ENCODE data around the gene UBXN1.
"Not testable (repeated sequence)": the region's sequence is repeated elsewhere in the genome, so short reads cannot be mapped to it uniquely, and the experiment has no call there.

UBXN1 gene

GRCh38 chr11:62708392-62708791 lies 29.5 kb upstream of the UBXN1 start:
- no peak for FAIRE-seq

DNA sequence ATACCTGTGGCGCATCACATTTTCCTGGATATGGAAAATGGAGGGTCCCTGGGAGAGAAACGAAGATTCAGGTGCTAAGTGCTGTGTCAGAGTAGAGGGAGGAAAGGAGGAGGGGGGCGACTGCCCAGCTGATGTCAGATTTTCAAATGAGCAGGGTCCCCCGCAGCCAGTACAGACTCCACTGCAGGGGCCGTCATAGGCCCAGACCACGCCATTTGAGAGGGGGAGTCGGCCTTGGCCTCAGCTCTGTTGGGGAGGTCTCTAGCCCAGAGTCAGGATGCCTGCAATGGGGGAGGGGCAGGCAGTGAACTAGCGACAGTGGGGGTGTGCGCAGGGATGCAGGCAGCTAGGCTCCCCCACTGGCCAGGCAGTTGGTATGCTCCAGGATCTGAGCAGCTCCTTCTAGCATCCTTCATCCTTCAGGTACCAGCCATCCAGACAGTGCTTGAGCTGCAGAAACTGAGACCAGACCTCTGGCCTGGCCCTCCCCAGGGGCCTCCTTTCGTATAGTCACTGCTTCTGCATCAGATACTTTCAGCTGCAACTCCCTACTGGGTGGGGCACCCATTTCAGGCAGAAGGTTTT lies 28.5 kb upstream of the UBXN1 start, which contains the start of the genes BSCL2 and GNG3:
TSS of gene BSCL2 (minus strand) at position 148 of the 585 bp plus-strand sequence. CDS start 229 bp downstream, outside the sequence.
TSS of gene GNG3 (plus strand) at position 400 of the 585 bp plus-strand sequence. CDS start 620 bp downstream, outside the sequence.
- FAIRE-seq, result no peak

DNA sequence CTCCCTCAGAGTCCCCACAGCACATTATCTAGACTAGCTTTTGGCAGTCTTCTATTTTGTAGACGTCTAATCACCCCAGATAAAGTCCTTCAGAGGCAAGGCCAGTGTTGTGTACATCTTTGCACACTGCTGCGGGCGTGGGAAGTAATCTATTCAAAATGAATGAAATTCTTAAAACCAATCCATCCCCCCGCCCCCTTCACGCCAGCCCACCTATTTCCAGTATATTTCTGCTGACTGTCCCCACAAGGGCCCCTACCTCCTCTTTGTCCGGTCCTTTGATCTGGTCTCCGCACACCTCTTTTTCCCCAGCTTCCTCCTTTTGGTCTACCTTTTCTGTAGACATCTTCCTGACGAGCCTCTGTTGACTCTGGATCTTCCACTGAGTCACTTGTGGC lies 28.0 kb upstream of the UBXN1 start:
- FAIRE-seq, result no peak

- no peak for FAIRE-seq
Observed at GRCh38 chr11:62705880-62706849, 27.3 kb upstream of the UBXN1 start.

GRCh38 chr11:62705413-62705812 lies 26.5 kb upstream of the UBXN1 start:
- FAIRE-seq, result no peak

DNA sequence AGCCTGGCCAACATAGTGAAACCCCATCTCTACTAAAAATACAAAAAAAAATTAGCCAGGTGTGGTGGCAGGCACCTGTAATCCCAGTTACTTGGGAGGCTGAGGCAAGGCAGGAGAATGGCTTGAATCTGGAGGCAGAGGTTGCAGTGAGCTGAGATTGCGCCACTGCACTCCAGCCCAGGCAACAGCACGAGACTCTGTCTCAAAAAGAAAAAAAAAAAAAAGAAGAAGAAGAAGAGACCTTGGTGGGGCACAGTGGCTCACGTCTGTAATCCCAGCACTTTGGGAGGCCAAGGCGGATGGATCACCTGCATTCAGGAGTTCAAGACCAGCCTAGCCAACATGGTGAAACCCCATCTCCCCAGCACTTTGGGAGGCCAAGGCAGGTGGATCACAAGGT lies 25.0 kb upstream of the UBXN1 start:
- not testable (repeated sequence) for FAIRE-seq

DNA sequence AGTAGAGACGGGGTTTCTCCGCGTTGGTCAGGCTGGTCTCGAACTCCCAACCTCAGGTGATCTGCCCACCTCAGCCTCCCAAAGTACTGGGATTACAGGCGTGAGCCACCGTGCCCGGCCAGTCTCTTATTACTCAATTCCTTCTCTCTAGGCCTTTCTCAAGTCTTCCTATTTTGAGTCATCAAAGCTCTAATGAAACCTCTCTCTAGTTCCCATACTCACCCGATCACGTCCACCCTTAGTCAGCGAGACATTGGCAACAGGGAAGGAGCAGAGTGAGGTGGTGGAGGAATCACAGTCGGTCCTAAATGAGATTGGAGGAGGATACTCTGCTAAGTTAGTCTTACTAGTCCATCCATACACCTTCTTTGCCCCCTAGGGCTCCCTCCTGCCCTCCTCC lies 23.4 kb upstream of the UBXN1 start:
- FAIRE-seq, result no peak

- no peak for FAIRE-seq
Observed at GRCh38 chr11:62694455-62695167, 15.7 kb upstream of the UBXN1 start.

DNA sequence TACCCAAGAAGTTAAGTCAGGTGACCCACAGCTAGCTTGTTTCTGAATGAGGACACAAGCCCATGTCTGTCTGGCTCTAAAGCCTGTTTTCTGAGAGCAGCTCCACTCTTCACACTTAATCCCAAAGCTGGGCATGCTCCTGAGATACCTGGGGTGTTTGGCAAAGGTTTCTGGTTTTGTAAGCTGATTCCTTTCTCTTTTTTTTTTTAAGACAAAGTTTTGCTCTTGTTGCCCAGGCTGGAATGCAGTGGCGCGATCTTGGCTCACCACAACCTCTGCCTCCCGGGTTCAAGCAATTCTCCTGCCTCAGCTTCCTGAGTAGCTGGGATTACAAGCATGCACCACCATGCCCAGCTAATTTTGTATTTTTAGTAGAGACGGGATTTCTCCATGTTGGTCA lies 14.8 kb upstream of the UBXN1 start:
- not testable (repeated sequence) for FAIRE-seq

DNA sequence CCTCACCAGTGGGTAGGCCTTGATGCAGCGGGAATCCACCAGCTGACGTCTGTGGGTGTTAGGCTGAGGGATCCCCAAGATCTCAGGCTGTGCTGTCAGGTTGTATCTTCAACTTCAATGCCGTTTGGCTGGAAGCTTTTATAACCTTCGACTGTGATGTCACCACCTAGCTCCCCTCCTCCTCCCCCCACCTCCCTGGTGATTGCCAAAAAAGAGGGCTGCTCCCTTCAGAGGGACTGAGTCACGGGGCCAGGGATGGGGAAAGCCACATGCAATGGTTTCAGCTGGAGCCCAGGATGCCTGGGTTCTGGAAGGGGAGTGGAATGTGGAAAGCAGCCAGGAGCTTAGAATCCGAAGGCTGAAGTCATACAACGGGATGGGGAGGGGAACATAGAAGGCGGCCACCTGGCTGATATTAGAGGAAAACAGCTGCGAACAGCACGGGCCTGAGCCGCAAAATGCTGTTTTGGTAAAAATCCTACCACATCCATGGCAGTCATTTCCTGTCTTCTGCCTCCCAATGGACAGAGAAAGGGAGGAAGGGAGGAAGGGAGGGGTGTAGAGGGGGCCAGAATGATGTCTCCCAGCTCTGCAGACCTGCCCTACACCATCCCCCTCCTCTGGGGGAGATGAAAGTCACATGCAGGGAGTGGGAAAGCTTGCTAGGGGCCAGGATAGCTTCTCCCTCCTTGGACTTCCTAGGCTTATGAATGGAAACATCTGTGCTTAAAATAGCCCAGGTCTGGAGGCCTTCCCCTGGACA lies 10.7 kb upstream of the UBXN1 start, which contains the start of gene LRRN4CL:
TSS of gene LRRN4CL (minus strand) at position 110 of the 763 bp plus-strand sequence. CDS start 1,022 bp downstream, outside the sequence.
- no peak for FAIRE-seq

GRCh38 chr11:62688491-62688890 lies 9.6 kb upstream of the UBXN1 start:
- no peak for FAIRE-seq

GRCh38 chr11:62687508-62688396 lies 8.9 kb upstream of the UBXN1 start:
- FAIRE-seq, result no peak

GRCh38 chr11:62682518-62682917 lies 3.6 kb upstream of the UBXN1 start:
- FAIRE-seq, result no peak

DNA sequence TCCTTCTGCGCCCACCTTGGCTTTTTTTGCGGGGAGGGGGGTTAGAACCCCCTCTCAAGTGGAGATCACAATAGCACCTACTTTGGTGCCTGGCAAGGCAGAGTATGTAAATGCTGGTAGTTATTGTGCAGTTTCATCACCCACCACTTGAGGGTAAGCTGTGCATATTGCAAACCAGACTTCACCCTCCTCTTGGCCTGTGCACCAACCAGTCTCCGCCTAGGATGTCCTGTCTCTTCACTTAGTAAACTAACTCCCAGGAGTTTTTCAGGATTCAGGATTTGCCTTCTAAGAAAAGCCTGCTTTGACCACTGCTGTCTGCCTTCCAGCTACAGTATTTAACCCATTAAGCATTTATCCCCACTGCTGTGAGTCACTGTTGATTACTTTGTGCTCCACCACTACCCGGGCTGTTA lies 2.0 kb upstream of the UBXN1 start:
- FAIRE-seq, result no peak

GRCh38 chr11:62678433-62678769 lies 472 bp downstream of the UBXN1 start:
- FAIRE-seq, result no peak

DNA sequence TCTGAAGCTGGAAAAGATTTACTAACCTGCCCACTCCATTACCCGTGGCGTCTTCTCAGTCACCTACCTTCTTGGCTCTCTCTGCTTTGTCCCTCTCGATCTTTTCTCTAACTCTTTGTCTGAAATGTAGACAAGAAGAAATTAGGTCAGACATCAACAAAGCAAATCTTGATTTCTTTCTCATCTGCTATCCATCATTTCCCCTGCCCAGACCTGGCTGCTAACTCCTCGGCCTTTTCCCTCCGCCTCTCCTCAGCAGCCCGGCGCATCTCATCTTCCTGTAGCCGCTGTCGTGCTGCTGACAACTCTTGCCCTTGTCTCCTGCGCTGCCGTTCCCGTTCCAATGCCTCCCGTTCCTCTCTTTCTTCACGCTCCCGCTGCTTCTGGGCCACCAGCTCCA lies 1.2 kb downstream of the UBXN1 start:
- FAIRE-seq, result no peak

DNA sequence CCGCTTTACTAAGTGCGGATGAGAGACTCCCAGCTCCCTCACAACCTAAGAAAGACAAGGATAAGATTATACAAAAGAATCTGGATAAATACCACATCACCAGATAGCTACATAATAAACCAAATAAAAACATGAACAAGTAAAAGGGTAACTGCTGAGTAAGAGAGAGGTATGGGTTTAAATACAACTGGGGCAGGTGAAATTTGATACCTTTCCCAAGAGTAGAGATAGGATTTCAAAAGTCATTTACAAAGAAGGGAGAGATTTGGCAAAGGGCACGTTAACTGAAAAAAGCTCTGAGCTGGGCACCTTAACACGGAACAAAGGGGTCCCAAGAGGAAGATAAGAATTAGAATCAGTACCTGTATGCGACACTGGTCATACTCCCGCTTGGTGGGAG lies 1.7 kb downstream of the UBXN1 start:
- no peak for FAIRE-seq

DNA sequence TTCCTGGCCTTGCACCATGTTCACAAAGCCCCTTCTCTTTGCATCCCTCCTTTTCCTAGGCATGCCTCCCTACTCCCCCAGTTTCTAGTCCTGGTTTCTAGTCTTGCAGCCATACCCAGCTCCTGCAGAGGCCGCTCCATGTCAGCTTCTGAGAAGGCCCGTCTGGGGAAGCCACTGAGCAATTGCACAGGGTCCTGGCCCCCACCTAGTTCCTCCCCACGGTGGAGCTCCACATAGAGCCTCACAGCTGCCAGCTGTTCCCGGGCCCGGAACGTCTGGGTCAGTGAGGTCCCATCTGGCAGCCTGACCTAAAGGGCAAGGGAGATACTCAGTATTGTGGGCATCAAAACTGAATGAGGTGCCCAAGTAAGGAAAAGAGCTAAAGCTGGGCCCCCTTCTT lies 2.2 kb downstream of the UBXN1 start:
- no peak for FAIRE-seq

- not testable (repeated sequence) for FAIRE-seq
Observed at GRCh38 chr11:62675415-62675814, 3.5 kb downstream of the UBXN1 start.

- FAIRE-seq, result no peak
Observed at GRCh38 chr11:62673196-62673525, 5.7 kb downstream of the UBXN1 start.

GRCh38 chr11:62671608-62672389 lies 7.1 kb downstream of the UBXN1 start, which contains the start of the genes LBHD1 and UQCC3:
Gene LBHD1 (minus strand): TSS chr11:62672267. CDS start chr11:62670031, 2,236 bp downstream.
Gene UQCC3 (plus strand): TSS chr11:62671673. CDS start chr11:62671746, 73 bp downstream.
- no peak for FAIRE-seq

All from colon (tissue), 2 donors.